OCI-M2 (cell line): Measurements from ENCODE around the gene HEATR5B.

Experiments
- DNase-seq: peaks from one replicate; lab custom pipeline; 2025; ENCODE audit not compliant: unreplicated experiment; lab: John Stamatoyannopoulos, UW

HEATR5B gene

DNA sequence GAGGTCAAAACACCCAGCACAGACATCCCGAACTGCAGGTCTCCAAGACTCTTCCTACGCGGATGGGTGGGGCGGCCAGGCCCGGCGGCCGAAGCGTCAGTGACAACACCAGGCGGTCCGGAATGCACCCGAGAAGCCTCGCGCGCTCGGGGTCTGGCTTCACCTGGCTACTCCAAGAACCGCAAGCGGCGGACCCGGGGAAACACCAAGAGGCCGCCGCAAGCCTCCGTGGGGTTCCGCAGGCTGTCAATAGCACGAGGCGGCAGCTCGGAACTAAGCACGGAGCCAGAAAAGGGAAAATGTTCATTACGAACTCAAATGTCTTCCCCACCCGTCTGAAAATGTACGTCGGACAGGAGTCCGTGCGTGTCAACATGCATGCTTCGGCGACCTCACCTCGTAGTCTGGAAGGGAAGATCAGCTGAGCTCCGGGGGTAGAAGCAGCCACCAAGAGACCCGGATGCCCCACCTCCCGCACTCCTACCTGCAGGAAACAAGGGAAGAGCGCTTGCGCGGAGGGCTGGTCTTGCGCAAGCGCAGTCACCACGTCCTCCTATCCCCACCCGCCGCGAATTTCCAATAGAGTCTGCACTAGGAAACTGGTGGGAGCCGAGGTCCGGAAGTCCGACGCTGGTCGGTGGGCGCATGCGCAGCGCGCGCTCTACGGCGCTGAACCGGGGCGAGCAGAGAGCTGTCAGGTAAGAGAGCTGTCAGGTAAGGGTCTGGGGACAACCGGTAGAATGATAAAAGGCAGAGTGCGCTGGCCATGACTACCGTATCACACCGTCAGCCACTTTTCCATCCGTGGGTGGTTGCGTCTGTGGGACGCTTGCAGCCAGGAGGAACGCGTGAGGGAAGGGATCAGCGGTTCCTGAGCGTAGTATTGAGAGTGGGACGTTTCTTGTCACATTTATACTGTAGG is at the start of gene HEATR5B, which contains the start of gene GPATCH11:
TSS of gene HEATR5B (minus strand) at position 500 of the 922 bp plus-strand sequence. CDS start 958 bp downstream, outside the sequence.
TSS of gene GPATCH11 (plus strand) at position 646 of the 922 bp plus-strand sequence. CDS start 3,864 bp downstream, outside the sequence.
- peak; percentile 86 for DNase-seq

DNA sequence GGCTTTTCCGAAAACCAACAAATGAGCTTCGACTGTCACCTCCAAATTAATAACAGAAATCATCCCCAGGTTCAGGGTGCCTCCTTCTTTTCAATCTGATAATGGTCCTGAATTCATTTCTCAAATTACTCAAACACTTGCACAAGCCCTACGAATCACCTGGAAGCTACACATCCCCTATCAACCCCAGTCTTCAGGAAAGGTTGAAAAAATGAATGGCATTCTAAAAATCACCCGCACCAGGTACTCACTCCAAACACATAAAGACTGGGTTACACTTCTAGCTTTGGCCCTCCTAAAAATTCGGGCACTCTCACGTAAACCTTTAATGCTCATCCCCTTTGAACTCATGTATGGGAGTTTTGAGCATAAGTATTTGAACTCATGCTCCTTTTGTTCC is 48.7 kb upstream of the HEATR5B start:
- DNase-seq, result no peak

DNA sequence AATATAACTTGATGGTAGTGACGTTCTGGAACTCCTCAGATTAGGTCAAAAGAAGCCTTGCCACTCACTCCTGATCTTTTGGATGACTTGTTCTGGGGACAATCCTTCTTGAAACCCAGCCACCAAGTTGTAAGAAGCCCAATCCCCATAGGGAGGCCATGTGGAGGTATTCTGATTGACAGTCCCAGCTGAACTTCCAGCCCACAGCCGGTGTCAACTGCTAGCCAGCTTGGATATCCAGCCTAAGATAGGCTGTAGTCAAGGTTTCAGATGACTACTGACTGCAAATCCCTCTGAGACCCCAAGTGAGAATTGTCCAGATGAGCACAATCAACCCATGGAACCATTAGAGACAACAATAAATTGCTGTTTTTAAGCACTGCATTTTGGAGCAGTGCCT is 41.2 kb upstream of the HEATR5B start:
- no peak for DNase-seq

DNA sequence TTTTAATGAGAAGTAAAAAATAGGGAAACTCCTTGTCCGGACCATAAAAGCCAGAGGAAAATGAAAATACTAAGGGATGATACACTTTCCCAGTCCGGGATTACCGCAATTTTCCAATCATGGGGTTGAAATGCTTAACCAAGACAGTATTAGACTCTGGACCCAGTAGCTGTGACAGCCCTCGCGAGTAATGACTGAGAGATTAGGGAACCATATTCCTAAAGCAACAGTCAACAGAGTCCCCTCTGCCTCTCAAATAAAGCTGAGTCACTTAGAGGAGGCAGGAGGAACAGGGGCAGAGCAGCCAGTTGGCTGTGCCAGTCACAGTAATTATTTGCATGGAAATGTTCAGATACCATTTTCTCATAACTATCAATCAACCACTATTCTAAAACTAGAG is 35.0 kb upstream of the HEATR5B start:
- DNase-seq, result no peak

DNA sequence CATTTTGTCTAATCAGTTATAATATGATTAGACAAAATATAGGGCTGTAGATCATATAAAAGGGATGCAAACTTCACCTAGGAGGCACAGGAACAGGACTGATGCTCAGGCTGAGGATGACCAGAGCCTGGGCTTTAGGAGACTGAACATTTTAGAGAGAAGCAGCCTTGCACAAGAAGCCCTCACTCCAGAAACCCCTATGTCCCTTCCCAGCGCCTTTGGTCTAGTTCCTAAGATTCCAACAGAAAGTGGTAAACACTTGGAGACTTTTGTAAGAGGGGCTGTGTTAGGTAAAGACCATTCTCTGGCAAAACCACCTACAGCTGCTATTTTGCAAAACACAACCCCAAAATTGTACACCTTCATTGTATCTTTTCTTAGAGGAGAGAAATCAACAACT is 33.4 kb upstream of the HEATR5B start:
- DNase-seq, result no peak

DNA sequence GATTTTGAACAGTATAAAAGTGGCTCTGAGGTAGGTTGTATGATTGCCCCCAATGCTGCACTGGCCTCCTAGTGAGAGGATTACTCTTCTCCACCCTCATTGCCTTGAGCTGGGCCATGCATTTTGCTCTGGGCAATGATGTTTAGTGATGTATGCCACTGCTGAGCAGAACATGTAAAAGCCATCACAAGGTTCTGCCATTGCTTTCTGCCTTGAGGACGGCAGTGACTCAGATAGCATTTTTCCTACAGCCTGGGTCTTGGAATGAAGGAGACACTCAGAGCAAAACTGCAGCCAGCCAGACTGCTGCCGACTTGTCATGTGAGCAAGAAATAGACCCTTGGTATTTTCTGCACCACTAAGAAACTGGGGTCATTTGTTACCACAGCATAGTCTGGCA is 27.8 kb upstream of the HEATR5B start:
- no peak for DNase-seq

DNA sequence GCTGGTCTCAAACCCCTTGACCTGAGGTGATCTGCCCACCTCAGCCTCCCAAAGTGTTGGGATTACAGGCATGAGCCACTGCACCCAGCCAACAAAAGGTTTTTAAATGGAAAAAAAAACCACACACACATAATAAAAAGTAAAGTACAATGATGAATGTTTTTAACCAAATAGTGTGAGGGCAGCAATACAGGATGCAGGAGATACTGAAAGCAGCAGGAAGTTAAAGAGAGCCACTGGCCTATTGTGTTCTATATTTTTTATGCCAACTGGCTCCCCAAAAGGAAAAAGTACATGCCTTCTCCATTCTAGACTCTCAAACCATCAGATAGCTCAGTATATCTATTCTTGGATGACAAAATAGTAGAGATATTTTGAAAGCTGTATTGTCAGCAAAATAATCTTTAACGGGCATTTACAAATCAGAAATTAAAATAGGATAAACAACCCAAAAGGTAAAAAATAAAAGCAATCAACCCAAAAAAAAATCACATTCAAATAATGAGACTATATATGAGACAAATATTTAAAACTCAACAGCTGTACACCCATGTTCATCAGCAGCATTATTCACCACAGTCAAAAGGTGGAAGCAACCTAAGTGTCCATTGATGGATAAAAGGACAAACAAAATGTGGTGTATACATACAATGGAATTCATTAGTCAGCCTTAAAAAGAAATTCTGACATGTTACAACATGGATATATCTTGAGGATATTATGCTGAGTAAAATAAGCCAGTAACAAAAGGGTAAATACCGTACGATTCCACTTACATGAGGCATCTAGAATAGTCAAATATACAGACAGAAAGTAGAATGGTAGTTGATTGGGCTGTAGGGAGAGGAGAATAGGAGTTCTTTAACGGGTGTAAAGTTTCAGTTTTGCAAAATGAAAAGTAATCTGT is 26.4 kb upstream of the HEATR5B start:
- no peak for DNase-seq

DNA sequence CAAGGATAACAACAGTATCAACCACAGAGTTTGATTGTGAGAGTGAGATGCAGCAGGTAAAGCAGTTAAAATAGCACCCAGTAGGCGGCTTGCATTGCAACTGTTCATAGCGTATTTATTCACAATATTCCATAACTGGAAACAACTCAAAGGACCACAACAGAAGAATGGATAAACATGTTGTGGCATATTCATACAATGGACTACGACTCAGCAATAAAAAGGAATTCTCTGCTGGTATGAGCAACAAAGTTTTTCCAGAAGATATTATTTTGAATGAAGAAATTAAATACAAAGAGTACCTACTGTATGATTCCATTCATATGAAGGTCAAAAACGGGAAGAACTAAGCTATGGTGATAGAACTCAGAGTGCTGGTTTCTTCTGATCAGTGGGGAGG is 25.4 kb upstream of the HEATR5B start:
- DNase-seq, result no peak

DNA sequence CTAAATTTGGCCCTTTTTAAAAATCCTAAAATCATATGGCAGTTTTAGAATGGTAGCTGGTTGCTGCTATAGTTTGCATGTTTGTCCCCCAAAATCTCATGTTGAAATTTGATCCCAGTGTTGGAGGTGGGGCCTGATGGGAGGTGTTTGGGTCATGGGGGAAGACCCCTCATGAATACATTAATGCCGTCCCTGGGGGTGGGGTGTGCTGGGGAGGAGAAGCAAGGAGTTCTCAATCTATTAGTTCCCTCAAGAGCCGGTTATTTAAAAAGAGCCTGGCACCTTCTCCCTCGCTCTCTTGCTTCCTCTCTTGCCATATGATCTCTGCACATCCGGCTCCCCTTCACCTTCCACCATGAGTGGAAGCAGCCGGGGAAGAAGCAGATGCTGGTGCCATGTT is 21.0 kb upstream of the HEATR5B start:
- no peak for DNase-seq

DNA sequence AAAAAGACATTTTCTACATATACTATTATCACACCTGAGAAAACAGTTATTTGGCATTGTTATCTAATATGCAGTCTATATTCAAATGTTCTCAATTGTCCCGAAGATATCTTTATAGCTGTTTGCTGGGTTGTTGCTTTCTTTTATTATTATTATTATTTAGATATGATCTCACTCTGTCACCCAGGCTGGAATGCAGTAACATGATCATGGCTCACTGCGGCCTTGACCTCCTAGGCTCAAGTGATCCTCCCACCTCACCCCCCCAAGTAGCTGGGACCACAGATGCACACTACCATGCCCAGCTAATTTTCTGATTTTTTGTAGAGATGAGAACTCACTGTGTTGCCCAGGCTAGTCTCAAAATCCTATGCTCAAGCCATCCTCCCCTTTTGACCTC is 20.0 kb upstream of the HEATR5B start:
- DNase-seq, result no peak

DNA sequence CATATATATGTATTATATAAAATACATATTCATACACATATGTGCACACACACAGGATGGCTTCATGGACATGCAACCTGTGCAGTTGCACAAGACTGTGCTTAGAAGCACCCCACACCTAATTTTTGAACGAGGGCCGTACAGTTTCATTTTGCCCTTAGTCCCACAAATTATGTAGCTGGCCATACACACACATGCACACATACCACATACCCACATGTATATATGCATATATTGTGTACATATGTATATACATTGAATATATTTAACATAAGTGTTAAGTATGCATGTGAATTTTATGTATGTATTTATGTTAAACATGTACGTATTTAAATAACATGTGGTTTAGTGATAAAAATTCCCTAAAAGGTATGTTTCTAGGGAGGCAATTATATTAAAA is 18.4 kb upstream of the HEATR5B start:
- DNase-seq, result no peak

DNA sequence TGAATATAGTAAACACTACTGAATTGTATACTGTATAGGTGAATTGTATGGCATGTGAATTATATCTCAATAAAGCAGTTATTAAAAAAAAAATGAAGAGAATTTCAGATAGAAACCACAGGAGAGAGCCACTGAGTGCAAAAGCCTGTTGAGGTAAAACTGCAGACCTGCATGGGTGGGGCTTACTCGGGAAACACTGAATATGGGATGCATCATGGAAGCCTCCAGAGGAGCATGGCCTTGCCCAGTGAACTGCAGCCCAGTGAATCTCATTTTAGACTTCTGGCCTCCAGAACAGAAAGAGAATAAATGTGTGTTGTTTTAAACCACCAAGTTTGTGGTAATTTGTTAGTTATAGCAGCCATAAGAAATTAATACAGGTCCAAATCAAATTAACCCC is 15.9 kb upstream of the HEATR5B start:
- DNase-seq, result no peak

DNA sequence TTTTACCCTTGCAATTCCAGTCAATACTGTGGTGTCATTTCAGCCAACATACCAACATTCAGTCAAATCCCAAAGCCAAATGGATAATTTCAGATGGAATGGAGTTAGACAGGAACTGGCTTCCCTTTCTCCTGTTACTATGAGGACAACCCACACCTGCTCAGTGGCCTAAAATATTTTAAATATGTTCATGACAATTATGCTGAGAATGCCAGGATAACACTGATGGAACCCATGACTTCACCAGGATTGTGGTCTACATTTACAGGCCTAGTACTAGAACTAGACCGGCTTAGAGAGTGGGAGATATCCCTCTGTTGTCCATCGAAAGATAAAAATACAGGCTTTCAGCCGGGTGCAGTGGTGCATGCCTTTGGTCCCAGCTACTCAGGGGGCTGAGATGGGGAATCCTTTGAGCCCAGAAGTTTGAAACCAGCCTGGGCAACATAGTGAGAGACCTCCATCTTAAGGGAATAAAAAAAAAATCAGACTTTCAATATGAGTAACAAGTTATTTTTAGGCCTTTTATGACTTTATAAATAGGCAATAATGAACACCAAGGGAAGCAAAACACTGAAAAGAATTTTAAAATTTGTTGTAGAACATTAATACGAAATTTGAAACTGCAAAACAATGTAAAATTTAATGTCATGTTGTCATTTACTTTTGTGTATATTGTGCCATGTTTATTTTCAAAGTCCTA is 14.4 kb upstream of the HEATR5B start:
- DNase-seq, result no peak

DNA sequence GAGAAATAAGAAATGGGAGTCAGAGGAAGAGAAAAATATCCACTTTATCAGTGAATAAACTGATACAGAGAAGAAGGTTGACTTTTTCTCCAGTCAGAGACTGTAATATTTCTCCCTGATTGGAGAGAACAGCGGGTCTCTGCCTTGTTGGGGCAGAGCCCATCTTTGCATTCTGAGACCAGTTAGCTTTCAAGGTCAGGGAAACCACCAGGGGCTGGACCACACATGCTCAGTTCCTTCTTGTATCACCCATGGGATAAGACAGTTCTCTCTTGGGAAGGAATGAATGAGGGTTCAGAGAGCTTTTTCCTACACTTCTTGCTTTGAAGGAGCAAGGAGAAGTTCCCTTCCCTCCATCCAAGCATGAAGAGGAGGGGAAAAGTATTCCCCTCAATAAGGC is 12.4 kb upstream of the HEATR5B start:
- DNase-seq, result no peak

DNA sequence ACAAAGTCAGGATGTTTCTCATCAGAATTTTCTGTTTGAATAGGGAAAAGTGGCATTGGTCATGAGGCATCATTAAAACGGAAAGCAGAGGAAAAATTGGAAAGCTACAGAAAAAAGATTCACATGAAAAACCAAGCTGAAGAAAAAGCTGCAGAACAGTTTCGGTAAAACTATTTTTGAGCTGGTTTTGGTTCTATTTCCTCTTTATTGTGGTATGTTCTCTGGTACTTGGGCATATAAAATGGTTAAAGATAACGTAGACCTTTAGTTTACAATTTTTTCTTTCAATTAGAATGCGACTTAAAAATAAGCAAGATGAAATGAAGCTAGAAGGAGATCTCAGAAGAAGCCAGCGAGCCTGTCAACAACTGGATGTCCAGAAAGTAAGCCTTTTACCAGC is 7.7 kb upstream of the HEATR5B start:
- DNase-seq, result no peak

DNA sequence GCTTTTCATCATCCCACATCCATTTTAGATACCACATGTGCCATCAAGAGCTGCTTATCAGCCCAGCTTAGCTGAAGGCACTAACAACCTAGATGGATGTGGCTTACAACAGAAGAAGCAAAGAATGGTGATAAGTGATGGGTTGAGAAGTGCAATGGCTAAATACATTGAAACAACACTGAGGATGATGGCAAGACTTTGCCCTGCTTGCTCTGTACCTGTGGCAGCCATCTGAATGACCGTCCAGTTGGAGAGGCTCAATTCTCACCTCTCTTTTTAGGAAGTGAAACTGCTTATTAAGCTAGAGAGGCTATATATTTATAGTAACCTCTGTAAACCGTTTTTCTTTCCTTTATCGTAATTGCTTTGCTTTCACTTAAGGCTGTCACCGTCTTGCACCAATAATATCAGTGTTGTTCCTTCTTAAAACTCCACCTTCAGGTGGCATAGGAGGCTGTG is 5.9 kb upstream of the HEATR5B start:
- DNase-seq, result no peak

DNA sequence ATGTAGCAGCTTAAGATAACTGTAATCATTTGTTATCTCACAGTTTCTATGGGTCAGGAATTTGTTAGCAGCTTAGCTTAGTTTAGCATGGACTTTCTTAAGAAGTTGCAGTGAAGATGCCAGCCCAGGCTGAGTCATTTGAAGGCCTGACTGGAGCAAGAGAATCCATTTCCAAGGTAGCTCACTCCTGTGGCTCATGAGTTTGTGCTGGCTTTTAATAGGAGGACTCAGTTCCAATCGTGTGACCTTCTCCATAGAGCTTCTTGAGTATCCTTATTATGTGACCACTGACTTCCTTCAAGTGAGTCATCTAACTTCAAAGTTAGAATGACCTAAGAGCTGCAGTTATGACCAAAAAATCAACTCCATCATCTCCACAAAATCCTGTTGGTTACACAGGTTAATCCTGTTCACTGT is 1.6 kb upstream of the HEATR5B start:
- no peak for DNase-seq

DNA sequence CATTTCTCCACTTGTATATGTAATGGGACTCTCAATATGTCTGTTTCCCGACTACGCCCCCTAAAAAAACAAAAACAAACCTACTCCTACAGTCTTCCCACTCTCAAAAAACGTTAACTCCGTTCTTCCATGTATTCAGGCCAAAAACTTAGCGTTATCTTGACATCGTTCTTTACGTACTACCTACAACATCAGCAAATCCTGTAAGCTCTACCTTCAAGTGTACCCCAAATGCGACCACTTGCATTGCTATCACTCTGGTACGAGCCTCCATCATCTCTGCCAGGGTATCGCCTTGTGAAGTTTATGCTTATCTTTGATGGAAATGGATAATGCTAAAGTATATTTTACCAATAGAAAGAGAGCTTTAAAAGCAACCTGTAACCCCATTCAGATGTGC is 625 bp upstream of the HEATR5B start:
- DNase-seq, result no peak

DNA sequence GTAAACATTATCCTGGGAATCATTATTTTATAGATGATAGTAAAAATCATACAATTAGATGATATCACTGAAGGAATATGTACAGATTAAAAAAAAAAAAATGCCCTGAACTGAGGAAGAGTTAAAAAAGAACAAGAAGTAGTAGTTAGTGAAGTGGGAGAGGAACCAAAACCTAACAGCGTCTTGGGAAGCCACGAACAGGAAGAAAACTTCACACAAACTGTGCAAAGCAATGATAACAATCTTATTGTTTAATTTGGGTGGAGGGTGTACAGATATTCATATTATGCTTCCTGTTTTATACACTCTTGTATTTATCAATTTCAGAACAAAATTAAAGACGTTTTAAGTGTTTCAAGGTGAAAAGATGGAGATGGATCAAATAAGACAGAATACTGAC is 3.5 kb downstream of the HEATR5B start:
- no peak for DNase-seq

DNA sequence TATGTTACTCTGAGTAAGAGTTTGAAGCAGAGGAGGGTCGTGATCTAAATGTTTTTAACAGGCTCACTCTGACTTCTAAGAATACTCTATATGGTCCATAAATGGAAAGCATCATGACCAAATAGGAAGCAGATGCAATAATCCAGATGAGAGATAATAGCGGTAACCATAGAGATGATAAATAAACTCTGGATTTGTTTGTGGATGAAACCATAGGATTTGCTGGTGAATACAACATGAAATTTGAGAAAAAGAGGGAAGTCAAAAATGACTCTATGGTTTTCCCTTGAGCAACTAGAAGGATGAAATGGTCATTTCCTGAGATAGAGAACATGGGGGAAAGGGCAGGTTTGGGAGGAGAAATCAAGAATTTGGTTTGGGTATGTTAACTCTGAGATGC is 3.9 kb downstream of the HEATR5B start:
- DNase-seq, result no peak

DNA sequence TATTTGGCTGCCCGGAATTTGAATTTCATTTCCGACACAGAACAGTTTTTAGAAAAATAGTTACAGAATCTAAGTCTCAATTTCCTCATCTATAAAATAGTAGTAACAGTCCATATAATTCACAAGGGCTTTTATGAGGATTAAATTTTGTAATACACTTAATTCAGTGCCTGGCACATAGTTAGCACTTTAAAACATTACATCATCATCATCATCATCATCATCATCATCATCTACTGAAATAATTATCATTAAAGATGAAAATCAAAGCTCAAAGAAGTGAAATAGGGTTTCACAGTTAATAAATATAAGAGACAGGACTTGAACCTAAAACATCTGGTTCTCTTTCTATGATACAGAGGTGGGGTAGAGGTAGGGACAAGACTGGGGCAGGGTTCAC is 13.2 kb downstream of the HEATR5B start:
- no peak for DNase-seq
